Neural cell (in vitro differentiated cells): Measurements from ENCODE around the gene LCORL. TPM values are rescaled to one million over a fixed set of nuclear protein-coding genes. Genes with fewer than 3 reads are reported as not detected.
A peak's percentile ranks its signal among the peaks of the same experiment; 100 is the strongest.

Experiments
- H2AFZ ChIP-seq: fragments of 200-600, 300-800 bp; sonication (generic), shearing (Covaris generic); 2 replicates; pipeline ENCODE4 v1.6.0; 2014; ENCODE audit warnings: low read depth, mild to moderate bottlenecking, antibody characterized with exemption, low read length, moderate library complexity
- H3F3A ChIP-seq: fragments of 200-600 bp; shearing (Covaris generic); 2 replicates; pipeline ENCODE4 v1.6.1; 2016; ENCODE audit warnings: mild to moderate bottlenecking, moderate library complexity, mixed read lengths, antibody characterized with exemption, low read length; ENCODE audit not compliant: insufficient read depth, poor library complexity, severe bottlenecking
- H3K27ac ChIP-seq: fragments of 200-600, 300-800 bp; sonication (generic), shearing (Covaris generic); 2 replicates; pipeline ENCODE4 v1.5.1; 2014; ENCODE audit warnings: mild to moderate bottlenecking, low read length, moderate library complexity
- H3K27me3 ChIP-seq: fragments of 300-800, 200-600 bp; sonication (generic), shearing (Covaris generic); 2 replicates; pipeline ENCODE4 v1.6.0; 2014; ENCODE audit warnings: mild to moderate bottlenecking, low read depth, low read length, moderate library complexity; ENCODE audit not compliant: insufficient read depth
- H3K36me3 ChIP-seq: fragments of 300-800, 200-600 bp; sonication (generic), shearing (Covaris generic); 2 replicates; pipeline ENCODE4 v1.5.1; 2014; ENCODE audit warnings: mild to moderate bottlenecking, antibody characterized with exemption, low read length, moderate library complexity; ENCODE audit not compliant: insufficient read depth
- H3K4me2 ChIP-seq: fragments of 300-800, 200-600 bp; sonication (generic), shearing (Covaris generic); 2 replicates; pipeline ENCODE4 v1.6.0; 2014; ENCODE audit warnings: mild to moderate bottlenecking, low read length
- H3K4me3 ChIP-seq: fragments of 300-800, 200-600 bp; sonication (generic), shearing (Covaris generic); 2 replicates; pipeline ENCODE4 v1.5.1; 2014; ENCODE audit warnings: mild to moderate bottlenecking, low read length, moderate library complexity
- H3K79me2 ChIP-seq: fragments of 200-600 bp; shearing (Covaris generic); replicated peaks from 2 replicates; pipeline ENCODE4 v1.6.0; 2014; ENCODE audit warnings: mild to moderate bottlenecking, low read length, moderate library complexity; ENCODE audit not compliant: insufficient read depth
- H3K9ac ChIP-seq: fragments of 300-800, 200-600 bp; sonication (generic), shearing (Covaris generic); 2 replicates; pipeline ENCODE4 v1.6.1; 2016; ENCODE audit warnings: mild to moderate bottlenecking, low read length, mixed read lengths
- H3K9me2 ChIP-seq: fragments of 200-600 bp; shearing (Covaris generic); 2 replicates; pipeline ENCODE4 v1.6.1; 2016; ENCODE audit warnings: mild to moderate bottlenecking, low read length, mixed read lengths; ENCODE audit not compliant: insufficient read depth
- H3K9me3 ChIP-seq: fragments of 200-600, 300-800 bp; sonication (generic), shearing (Covaris generic); 2 replicates; pipeline ENCODE4 v1.6.1; 2016; ENCODE audit warnings: mild to moderate bottlenecking, mixed run types, low read length, moderate library complexity, mixed read lengths
- H4K20me1 ChIP-seq: fragments of 200-600 bp; shearing (Covaris generic); 2 replicates; pipeline ENCODE4 v1.6.1; 2016; ENCODE audit warnings: mild to moderate bottlenecking, mixed run types; ENCODE audit not compliant: insufficient read depth
- CTCF ChIP-seq: fragments of 450-650 bp; IDR thresholded peaks from 2 replicates; pipeline ENCODE4 v1.5.1; 2014; ENCODE audit warnings: antibody characterized with exemption, mild to moderate bottlenecking, moderate library complexity; ENCODE audit not compliant: poor library complexity, severe bottlenecking
- EP300 ChIP-seq: fragments of 450-650 bp; conservative IDR thresholded peaks from 2 replicates; pipeline ENCODE4 v1.6.1; 2014; ENCODE audit warnings: antibody characterized with exemption, mild to moderate bottlenecking, moderate library complexity; ENCODE audit not compliant: poor library complexity, severe bottlenecking
- POLR2AphosphoS5 ChIP-seq: IDR thresholded peaks from 2 replicates; pipeline ENCODE4 v1.6.1; 2012
- RAD21 ChIP-seq: fragments of 450-650 bp; conservative IDR thresholded peaks from 2 replicates; pipeline ENCODE4 v1.6.1; 2014; ENCODE audit warnings: antibody characterized with exemption, mild to moderate bottlenecking, moderate library complexity
- SMC3 ChIP-seq: fragments of 450-650 bp; conservative IDR thresholded peaks from 2 replicates; pipeline ENCODE4 v1.6.1; 2014; ENCODE audit warnings: antibody characterized with exemption, mild to moderate bottlenecking, moderate library complexity; ENCODE audit not compliant: poor library complexity
- polyA plus RNA-seq: library from polyadenylated mRNA; depleted of rRNA; stranded (reverse); fragments of >200 nt; gene quantifications from 2 replicates; pipeline ENCODE4 v1.2.3, GENCODE V29; 2014

The LCORL gene
- polyA plus RNA-seq, 1 donor from 2014 or later, result 49.0 TPM

GRCh38 chr4:18020671-18021469, 685 bp downstream of the LCORL start:
- Histone ChIP-seq H4K20me1 (peaks cover 5% of the 10 kb centered on the region), H3K9ac (peak overlapping the region; percentile 88), H3K4me2 (peak overlapping the region; percentile 62), H3K9me3 (no peaks in the 10 kb centered on the region), H2AFZ (peak overlapping the region; percentile 42), H3K36me3 (no peaks in the 10 kb centered on the region), H3K27ac (peak overlapping the region; percentile 88), H3K79me2 (peaks cover 48% of the 10 kb centered on the region), H3K9me2 (no peaks in the 10 kb centered on the region), H3K27me3 (no peaks in the 10 kb centered on the region), H3K4me3 (peak overlapping the region; percentile 86), H3F3A (no peaks in the 10 kb centered on the region)
- TF ChIP-seq POLR2AphosphoS5 (peak; percentile 10), RAD21 (no peak)

GRCh38 chr4:18020145-18020670, 1.3 kb downstream of the LCORL start:
- H3K9me2 ChIP-seq, result no peaks in the 10 kb centered on the region
- H3K4me3 ChIP-seq, result peak overlapping the region; percentile 86
- peak overlapping the region; percentile 88 for H3K27ac ChIP-seq
- H4K20me1 ChIP-seq, result peaks cover 5% of the 10 kb centered on the region
- H3K9ac ChIP-seq, result peak overlapping the region; percentile 88
- H3K36me3 ChIP-seq, result no peaks in the 10 kb centered on the region
- H3K79me2 ChIP-seq, result peaks cover 54% of the 10 kb centered on the region
- H3K4me2 ChIP-seq, result peak overlapping the region; percentile 62
- H2AFZ ChIP-seq, result peak overlapping the region; percentile 41
- TF ChIP-seq EP300, result no peak
- TF ChIP-seq SMC3, result peak; percentile 36
- no peaks in the 10 kb centered on the region for H3F3A ChIP-seq
- H3K9me3 ChIP-seq, result no peaks in the 10 kb centered on the region
- no peaks in the 10 kb centered on the region for H3K27me3 ChIP-seq

- Histone ChIP-seq H3K36me3 (no peaks in the 10 kb centered on the region), H3K9me3 (no peaks in the 10 kb centered on the region)
Observed at GRCh38 chr4:18014269-18014668, 7.3 kb downstream of the LCORL start.

More at GRCh38 chr4:18014269-18014668, 7.3 kb downstream of the LCORL start:
- H3K4me2 ChIP-seq, result no peak overlapping the region
- TF ChIP-seq CTCF, result no peak
- no peak for TF ChIP-seq SMC3
- no peaks in the 10 kb centered on the region for H3K27me3 ChIP-seq
- peaks cover 98% of the 10 kb centered on the region for H3K79me2 ChIP-seq
- no peak overlapping the region for H3K9ac ChIP-seq
- peaks cover 2% of the 10 kb centered on the region for H4K20me1 ChIP-seq
- no peak overlapping the region for H3K4me3 ChIP-seq
- no peaks in the 10 kb centered on the region for H3F3A ChIP-seq
- no peak overlapping the region for H3K27ac ChIP-seq
- no peaks in the 10 kb centered on the region for H3K9me2 ChIP-seq
- H2AFZ ChIP-seq, result no peak overlapping the region
